HCT116 (cell line): ENCODE data around the gene PLVAP. TPM values are rescaled to one million over a fixed set of nuclear protein-coding genes. Genes with fewer than 3 reads are reported as not detected.

Experiments
- ATAC-seq: fragments of 200-7000 bp; cut with Tn5 transposase; 2 replicates; pipeline ENCODE4 v1.9.1; 2020; ENCODE audit warnings: mild to moderate bottlenecking, moderate library complexity
- BruUV-seq: library from RNA; stranded (reverse); fragments of 400-500 nt; replicated peaks from 2 replicates; lab custom pipeline; 2021; lab: Mats Ljungman, UMichigan
- CTCF ChIA-PET: fragments of 300-600 bp; sonication (Branson Sonifier 250); formaldehyde crosslinking; loops from one replicate; lab custom pipeline; 2021; ENCODE audit warnings: antibody characterized with exemption; lab: Charles Lee
- POLR2A ChIA-PET: fragments of 300-600, 350-600 bp; sonication (Branson Sonifier 250); formaldehyde crosslinking; loops from one replicate; lab custom pipeline; 2021; ENCODE audit warnings: antibody characterized with exemption; lab: Charles Lee
- RAD21 ChIA-PET, 2 experiments: fragments of 300-600 bp; sonication (Branson Sonifier 250); formaldehyde crosslinking; loops; one replicate each; lab custom pipeline; 2023; ENCODE audit warnings: low total read pairs in 2 of 2; ENCODE audit not compliant: uncharacterized antibody in 2 of 2, unreplicated experiment in 2 of 2, low non-redundant PET in 1 of 2; lab: Charles Lee
- DNase-seq: peaks from one replicate; pipeline ENCODE4 v3.0.0-alpha.2; 2010; ENCODE audit warnings: low read depth, low spot score
- H2AFZ ChIP-seq: fragments of 200-600 bp; shearing (Covaris generic), sonication (generic); 2 replicates; pipeline ENCODE4 v1.6.1; 2017; ENCODE audit warnings: low read depth, mixed run types, mixed read lengths, antibody characterized with exemption, low read length; ENCODE audit not compliant: poor library complexity, severe bottlenecking
- H3K27ac ChIP-seq: 2 replicates; pipeline ENCODE4 v1.5.1; 2012; ENCODE audit warnings: low read depth, low read length
- H3K27me3 ChIP-seq: fragments of 200-600 bp; sonication (generic); 2 replicates; pipeline ENCODE4 v1.6.1; 2016; ENCODE audit warnings: mixed run types, low read length, mixed read lengths; ENCODE audit not compliant: insufficient read depth
- H3K36me3 ChIP-seq, 2 experiments: fragments of 200-500 bp in 1 of 2; fragments of 200-600 bp in 1 of 2; sonication (Bioruptor generic) in 1 of 2; sonication (generic) in 1 of 2; 2 replicates each; pipeline versions ENCODE4 v1.5.1 to v1.6.1; 2014 to 2016; ENCODE audit warnings: low read length in 2 of 2, inconsistent platforms in 1 of 2, mixed read lengths in 1 of 2, mixed run types in 1 of 2; ENCODE audit not compliant: insufficient read depth in 2 of 2, control insufficient read depth in 1 of 2
- H3K4me1 ChIP-seq, 2 experiments: fragments of 200-600 bp in 1 of 2; sonication (generic) in 1 of 2; 2 replicates each; pipeline versions ENCODE4 v1.5.1 to v1.6.1; 2012 to 2017; ENCODE audit warnings: low read length in 2 of 2, inconsistent platforms in 1 of 2, mild to moderate bottlenecking in 1 of 2, mixed read lengths in 1 of 2, mixed run types in 1 of 2, moderate library complexity in 1 of 2; ENCODE audit not compliant: insufficient read depth in 2 of 2, control insufficient read depth in 1 of 2
- H3K4me2 ChIP-seq: fragments of 200-600 bp; sonication (generic); 2 replicates; pipeline ENCODE4 v1.6.1; 2017; ENCODE audit warnings: mixed run types, low read length, mixed read lengths
- H3K4me3 ChIP-seq, 2 experiments: fragments of 200-600 bp in 1 of 2; sonication (generic) in 1 of 2; replicated peaks in 1 of 2; 2 replicates each; pipeline ENCODE4 v1.5.1; 2011 to 2016; ENCODE audit warnings: low read length in 2 of 2, control low read depth in 1 of 2, low read depth in 1 of 2, mild to moderate bottlenecking in 1 of 2, mixed read lengths in 1 of 2, mixed run types in 1 of 2
- H3K79me2 ChIP-seq: fragments of 200-600 bp; sonication (generic); 2 replicates; pipeline ENCODE4 v1.6.1; 2017; ENCODE audit warnings: mild to moderate bottlenecking, mixed run types, low read length, moderate library complexity, mixed read lengths; ENCODE audit not compliant: insufficient read depth
- H3K9ac ChIP-seq: fragments of 200-600 bp; sonication (generic); 2 replicates; pipeline ENCODE4 v1.6.1; 2016; ENCODE audit warnings: low read length, mixed read lengths
- H3K9me2 ChIP-seq: fragments of 200-600 bp; sonication (generic), shearing (Covaris generic); 2 replicates; pipeline ENCODE4 v1.6.1; 2017; ENCODE audit warnings: mixed run types, mild to moderate bottlenecking, moderate library complexity; ENCODE audit not compliant: insufficient read depth
- H3K9me3 ChIP-seq, 2 experiments: fragments of 200-500 bp in 1 of 2; fragments of 200-600 bp in 1 of 2; sonication (Bioruptor generic) in 1 of 2; sonication (generic) in 1 of 2; 2 replicates each; pipeline ENCODE4 v1.6.1; 2014 to 2017; ENCODE audit warnings: low read length in 2 of 2, mixed read lengths in 2 of 2, inconsistent platforms in 1 of 2, low read depth in 1 of 2, mild to moderate bottlenecking in 1 of 2, mixed run types in 1 of 2, moderate library complexity in 1 of 2; ENCODE audit not compliant: control insufficient read depth in 1 of 2, insufficient read depth in 1 of 2
- H4K20me1 ChIP-seq: fragments of 200-600 bp; sonication (generic), shearing (Covaris generic); 2 replicates; pipeline ENCODE4 v1.6.1; 2017; ENCODE audit warnings: mixed run types, mild to moderate bottlenecking, moderate library complexity; ENCODE audit not compliant: insufficient read depth
- CEBPB ChIP-seq: IDR thresholded peaks from 2 replicates; pipeline ENCODE4 v1.6.1; 2012; ENCODE audit warnings: low read depth
- POLR2A ChIP-seq: IDR thresholded peaks from 2 replicates; pipeline ENCODE4 v1.7.0; 2011; ENCODE audit warnings: borderline replicate concordance; ENCODE audit not compliant: insufficient read depth, insufficient read length; ENCODE audit errors: extremely low read depth
- RAD21 ChIP-seq: IDR thresholded peaks from 2 replicates; pipeline ENCODE4 v1.6.1; 2012; ENCODE audit warnings: low read depth, mild to moderate bottlenecking
- REST ChIP-seq: IDR thresholded peaks from 2 replicates; pipeline ENCODE4 v1.6.1; 2012; ENCODE audit warnings: low read depth
- SRF ChIP-seq: IDR thresholded peaks from 2 replicates; pipeline ENCODE4 v1.6.1; 2012; ENCODE audit warnings: low read depth
- ZNF274 ChIP-seq: fragments of 200-500 bp; sonication (Bioruptor generic); IDR thresholded peaks from 2 replicates; pipeline ENCODE4 v1.6.1; 2014; ENCODE audit warnings: mild to moderate bottlenecking, low read depth, low read length, inconsistent platforms
- intact Hi-C: fragments of 100-400 bp; cut with micrococcal nuclease; formaldehyde crosslinking; loops from 2 replicates; pipeline ENCODE4 v1.10.0; 2022
- total RNA-seq: library from RNA; stranded (reverse); gene quantifications from one replicate; pipeline ENCODE4 v1.2.1, GENCODE V29; 2021; ENCODE audit not compliant: unreplicated experiment
- TF ChIP-seq, protein P1 (sequence below): IDR thresholded peaks from 2 replicates; pipeline ENCODE4 v1.6.1; 2011; ENCODE audit warnings: mild to moderate bottlenecking, low read length, moderate library complexity; ENCODE audit not compliant: insufficient replicate concordance; ENCODE audit errors: extremely low read depth
- TF ChIP-seq, protein P2 (sequence below): IDR thresholded peaks from 2 replicates; pipeline ENCODE4 v1.6.1; 2012

The PLVAP gene
- total RNA-seq, 1 experiment from 2014 or later, result 0.47 TPM

GRCh38 chr19:17318966-17319365, 58.2 kb downstream of the PLVAP start:
- TF ChIP-seq ZNF274 (no peak), REST (no peak), SRF (no peak), CEBPB (no peak), POLR2A (no peak), RAD21 (no peak)
- TF ChIP-seq, protein P1, sequence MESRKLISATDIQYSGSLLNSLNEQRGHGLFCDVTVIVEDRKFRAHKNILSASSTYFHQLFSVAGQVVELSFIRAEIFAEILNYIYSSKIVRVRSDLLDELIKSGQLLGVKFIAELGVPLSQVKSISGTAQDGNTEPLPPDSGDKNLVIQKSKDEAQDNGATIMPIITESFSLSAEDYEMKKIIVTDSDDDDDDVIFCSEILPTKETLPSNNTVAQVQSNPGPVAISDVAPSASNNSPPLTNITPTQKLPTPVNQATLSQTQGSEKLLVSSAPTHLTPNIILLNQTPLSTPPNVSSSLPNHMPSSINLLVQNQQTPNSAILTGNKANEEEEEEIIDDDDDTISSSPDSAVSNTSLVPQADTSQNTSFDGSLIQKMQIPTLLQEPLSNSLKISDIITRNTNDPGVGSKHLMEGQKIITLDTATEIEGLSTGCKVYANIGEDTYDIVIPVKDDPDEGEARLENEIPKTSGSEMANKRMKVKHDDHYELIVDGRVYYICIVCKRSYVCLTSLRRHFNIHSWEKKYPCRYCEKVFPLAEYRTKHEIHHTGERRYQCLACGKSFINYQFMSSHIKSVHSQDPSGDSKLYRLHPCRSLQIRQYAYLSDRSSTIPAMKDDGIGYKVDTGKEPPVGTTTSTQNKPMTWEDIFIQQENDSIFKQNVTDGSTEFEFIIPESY, result no peak
- TF ChIP-seq, protein P2, sequence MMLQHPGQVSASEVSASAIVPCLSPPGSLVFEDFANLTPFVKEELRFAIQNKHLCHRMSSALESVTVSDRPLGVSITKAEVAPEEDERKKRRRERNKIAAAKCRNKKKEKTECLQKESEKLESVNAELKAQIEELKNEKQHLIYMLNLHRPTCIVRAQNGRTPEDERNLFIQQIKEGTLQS, result no peak
- CTCF ChIA-PET, result no interaction called here

More at GRCh38 chr19:17318966-17319365, 58.2 kb downstream of the PLVAP start:
- Histone ChIP-seq H3K9ac (no peak overlapping the region), H3K4me3 (no peak overlapping the region), H3K79me2 (peaks cover 2% of the 10 kb centered on the region; the same call in 1 of the 2 replicates), H3K36me3 (peaks cover 20 to 28% of the 10 kb centered on the region in 2 experiments), H3K27ac (no peak overlapping the region), H3K4me1 (peaks cover 13 to 21% of the 10 kb centered on the region in 2 experiments), H3K27me3 (no peaks in the 10 kb centered on the region), H2AFZ (no peak overlapping the region), H3K9me2 (no peaks in the 10 kb centered on the region), H3K4me2 (no peak overlapping the region), H3K9me3 (no peaks in the 10 kb centered on the region), H4K20me1 (no peaks in the 10 kb centered on the region)
- ChIA-PET POLR2A (no interaction called here), RAD21 (no interaction called here)
- ATAC-seq (no peak), DNase-seq (no peak)
- intact Hi-C loops, result no loop called here
- BruUV-seq, result no TSS peak
